LNCAP (cell line): ENCODE data around the gene ASZ1.

ENCODE experiments used
- TF ChIP-seq, protein P1 (sequence below): fragments of 450-650 bp; IDR thresholded peaks from 2 replicates; pipeline ENCODE4 v1.5.1; 2017; ENCODE audit warnings: mild to moderate bottlenecking

Gene ASZ1

DNA sequence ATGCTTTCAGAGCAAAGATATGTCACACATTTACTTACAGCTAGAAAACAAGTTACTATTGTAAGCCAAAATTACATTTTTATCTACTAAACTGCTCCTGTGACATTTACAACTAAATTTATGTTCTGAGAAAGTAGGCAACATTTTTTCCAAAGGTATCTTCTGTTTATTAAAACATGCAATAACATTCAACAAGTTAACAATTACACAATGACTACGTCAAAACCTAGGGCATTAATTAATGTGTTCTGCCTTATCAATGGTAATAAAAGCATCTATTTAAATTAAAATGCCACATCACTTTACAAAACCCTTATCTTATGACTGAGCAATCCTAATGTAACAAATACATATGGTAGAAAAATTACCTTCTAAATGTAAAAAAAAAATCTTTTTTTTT, 14.9 kb downstream of the ASZ1 start:
- TF ChIP-seq, protein P1, sequence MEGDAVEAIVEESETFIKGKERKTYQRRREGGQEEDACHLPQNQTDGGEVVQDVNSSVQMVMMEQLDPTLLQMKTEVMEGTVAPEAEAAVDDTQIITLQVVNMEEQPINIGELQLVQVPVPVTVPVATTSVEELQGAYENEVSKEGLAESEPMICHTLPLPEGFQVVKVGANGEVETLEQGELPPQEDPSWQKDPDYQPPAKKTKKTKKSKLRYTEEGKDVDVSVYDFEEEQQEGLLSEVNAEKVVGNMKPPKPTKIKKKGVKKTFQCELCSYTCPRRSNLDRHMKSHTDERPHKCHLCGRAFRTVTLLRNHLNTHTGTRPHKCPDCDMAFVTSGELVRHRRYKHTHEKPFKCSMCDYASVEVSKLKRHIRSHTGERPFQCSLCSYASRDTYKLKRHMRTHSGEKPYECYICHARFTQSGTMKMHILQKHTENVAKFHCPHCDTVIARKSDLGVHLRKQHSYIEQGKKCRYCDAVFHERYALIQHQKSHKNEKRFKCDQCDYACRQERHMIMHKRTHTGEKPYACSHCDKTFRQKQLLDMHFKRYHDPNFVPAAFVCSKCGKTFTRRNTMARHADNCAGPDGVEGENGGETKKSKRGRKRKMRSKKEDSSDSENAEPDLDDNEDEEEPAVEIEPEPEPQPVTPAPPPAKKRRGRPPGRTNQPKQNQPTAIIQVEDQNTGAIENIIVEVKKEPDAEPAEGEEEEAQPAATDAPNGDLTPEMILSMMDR, result no peak

GRCh38 chr7:117411539-117411938, 15.8 kb downstream of the ASZ1 start:
- TF ChIP-seq, protein P1, result no peak

DNA sequence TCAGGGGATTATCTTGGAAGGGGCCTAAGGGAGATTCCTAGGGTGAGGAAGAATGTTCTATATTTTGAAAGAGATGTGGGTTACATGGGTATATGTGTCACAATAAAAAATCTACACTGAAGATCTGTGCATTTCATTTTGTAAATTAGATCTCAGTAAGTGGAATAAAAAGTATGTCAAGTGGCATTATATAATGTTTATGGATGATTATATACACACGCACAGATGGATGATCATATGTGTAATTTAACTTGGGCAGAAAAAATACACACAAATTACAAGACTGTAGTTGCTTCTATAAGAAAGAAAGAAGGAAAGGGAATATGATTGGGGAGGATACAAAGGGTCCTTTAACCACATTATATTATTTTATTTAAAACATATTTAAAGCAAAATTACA, 18.5 kb downstream of the ASZ1 start:
- TF ChIP-seq, protein P1, result no peak

- TF ChIP-seq, protein P1, result no peak
Observed at GRCh38 chr7:117405519-117405918, 21.8 kb downstream of the ASZ1 start.

DNA sequence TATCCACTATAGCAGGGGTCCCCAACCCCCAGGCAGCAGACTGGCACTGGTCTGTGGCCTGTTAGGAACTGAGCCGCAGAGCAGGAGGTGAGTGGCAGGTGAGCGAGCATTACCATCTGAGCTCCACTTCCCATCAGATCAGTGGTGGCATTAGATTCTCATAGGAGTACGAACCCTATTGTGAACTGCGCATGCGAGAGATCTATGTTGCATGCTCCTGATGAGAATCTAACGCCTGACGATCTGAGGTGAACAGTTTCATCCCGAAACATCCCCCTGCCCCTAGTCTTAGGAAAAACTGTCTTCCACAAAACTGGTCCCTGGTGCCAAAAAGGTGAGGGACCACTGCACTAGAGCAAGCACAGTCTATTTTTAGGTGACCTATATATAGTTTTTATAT, 23.6 kb downstream of the ASZ1 start:
- TF ChIP-seq, protein P1, result no peak

DNA sequence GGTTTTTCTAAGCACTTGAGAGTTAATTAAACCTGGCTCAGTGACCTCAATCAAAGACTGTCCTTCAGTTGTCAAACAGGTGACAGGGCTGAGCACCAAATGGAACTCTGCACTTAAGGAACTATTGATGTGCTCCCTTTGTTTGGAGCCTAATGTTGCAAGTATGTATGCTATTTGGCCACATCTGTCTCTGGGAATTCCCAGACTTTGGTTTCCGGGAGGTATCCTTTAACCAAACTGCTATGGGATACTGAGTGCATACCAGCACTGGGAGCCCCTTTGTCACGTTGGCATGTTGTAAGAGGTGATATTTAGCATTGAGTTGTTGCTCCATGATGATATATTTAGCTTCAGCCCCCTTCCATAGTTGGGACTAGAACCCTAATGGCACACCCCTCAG, 25.2 kb downstream of the ASZ1 start:
- TF ChIP-seq, protein P1, result no peak

- TF ChIP-seq, protein P1, result no peak
Observed at GRCh38 chr7:117401293-117402002, 25.8 kb downstream of the ASZ1 start.
